ENCODE measurements around the gene RAB37. TPM values are rescaled to one million over a fixed set of nuclear protein-coding genes. Genes with fewer than 3 reads are reported as not detected.

Gene RAB37
- total RNA-seq, 1 experiment from 2014 or later: 1.5 TPM

DNA sequence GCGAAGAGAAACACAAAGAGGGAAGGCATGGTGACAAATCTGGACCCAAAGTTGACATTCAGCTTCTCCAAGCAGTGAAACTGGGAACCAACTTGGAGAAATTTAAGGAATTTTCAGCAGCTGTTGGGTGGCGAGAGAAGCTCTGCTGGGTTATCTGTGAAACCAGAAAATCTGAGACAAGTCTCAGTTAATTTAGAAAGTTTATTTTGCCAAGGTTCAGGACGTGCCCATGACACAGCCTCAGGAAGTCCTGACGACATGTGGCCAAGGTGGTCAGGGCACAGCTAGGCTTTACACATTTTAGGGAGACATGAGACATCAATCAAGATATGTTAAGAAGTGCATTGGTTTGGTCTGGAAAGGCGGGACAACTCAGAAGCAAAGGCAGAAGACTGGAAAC, 13.2 kb upstream of the RAB37 start:
- no peaks in the 10 kb centered on the region for H3K4me1 ChIP-seq (ENCODE audit: control insufficient read depth, insufficient read depth, low read length)
- ATAC-seq (no peak), DNase-seq (ENCODE audit: low read depth, low spot score) (no peak)
- BruUV-seq (replicated peaks): no TSS peak
- POLR2A ChIA-PET: no interaction called here
- H3K4me3 ChIP-seq (ENCODE audit: low read depth in 2 of 2, low read length in 2 of 2): no peak overlapping the region
- H3K27ac ChIP-seq (ENCODE audit: low read length): no peak overlapping the region
- H3K36me3 ChIP-seq (ENCODE audit: control insufficient read depth, insufficient read depth, low read length): no peaks in the 10 kb centered on the region
- no peaks in the 10 kb centered on the region for H3K9me3 ChIP-seq (ENCODE audit: control insufficient read depth, insufficient read depth, low read depth, low read length)
- H3K27me3 ChIP-seq (ENCODE audit: control insufficient read depth, insufficient read depth, low read length): no peaks in the 10 kb centered on the region
- TF ChIP-seq, protein P1, sequence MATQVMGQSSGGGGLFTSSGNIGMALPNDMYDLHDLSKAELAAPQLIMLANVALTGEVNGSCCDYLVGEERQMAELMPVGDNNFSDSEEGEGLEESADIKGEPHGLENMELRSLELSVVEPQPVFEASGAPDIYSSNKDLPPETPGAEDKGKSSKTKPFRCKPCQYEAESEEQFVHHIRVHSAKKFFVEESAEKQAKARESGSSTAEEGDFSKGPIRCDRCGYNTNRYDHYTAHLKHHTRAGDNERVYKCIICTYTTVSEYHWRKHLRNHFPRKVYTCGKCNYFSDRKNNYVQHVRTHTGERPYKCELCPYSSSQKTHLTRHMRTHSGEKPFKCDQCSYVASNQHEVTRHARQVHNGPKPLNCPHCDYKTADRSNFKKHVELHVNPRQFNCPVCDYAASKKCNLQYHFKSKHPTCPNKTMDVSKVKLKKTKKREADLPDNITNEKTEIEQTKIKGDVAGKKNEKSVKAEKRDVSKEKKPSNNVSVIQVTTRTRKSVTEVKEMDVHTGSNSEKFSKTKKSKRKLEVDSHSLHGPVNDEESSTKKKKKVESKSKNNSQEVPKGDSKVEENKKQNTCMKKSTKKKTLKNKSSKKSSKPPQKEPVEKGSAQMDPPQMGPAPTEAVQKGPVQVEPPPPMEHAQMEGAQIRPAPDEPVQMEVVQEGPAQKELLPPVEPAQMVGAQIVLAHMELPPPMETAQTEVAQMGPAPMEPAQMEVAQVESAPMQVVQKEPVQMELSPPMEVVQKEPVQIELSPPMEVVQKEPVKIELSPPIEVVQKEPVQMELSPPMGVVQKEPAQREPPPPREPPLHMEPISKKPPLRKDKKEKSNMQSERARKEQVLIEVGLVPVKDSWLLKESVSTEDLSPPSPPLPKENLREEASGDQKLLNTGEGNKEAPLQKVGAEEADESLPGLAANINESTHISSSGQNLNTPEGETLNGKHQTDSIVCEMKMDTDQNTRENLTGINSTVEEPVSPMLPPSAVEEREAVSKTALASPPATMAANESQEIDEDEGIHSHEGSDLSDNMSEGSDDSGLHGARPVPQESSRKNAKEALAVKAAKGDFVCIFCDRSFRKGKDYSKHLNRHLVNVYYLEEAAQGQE (IDR thresholded peaks at IDR 0.05; ENCODE audit: insufficient read depth in 1 of 2, low read depth in 2 of 2, low read length in 1 of 2): no peak
- no peak for TF ChIP-seq SIN3A (IDR thresholded peaks at IDR 0.05; ENCODE audit: borderline replicate concordance, insufficient read depth, low read depth, low read length)
- TF ChIP-seq, protein P2, sequence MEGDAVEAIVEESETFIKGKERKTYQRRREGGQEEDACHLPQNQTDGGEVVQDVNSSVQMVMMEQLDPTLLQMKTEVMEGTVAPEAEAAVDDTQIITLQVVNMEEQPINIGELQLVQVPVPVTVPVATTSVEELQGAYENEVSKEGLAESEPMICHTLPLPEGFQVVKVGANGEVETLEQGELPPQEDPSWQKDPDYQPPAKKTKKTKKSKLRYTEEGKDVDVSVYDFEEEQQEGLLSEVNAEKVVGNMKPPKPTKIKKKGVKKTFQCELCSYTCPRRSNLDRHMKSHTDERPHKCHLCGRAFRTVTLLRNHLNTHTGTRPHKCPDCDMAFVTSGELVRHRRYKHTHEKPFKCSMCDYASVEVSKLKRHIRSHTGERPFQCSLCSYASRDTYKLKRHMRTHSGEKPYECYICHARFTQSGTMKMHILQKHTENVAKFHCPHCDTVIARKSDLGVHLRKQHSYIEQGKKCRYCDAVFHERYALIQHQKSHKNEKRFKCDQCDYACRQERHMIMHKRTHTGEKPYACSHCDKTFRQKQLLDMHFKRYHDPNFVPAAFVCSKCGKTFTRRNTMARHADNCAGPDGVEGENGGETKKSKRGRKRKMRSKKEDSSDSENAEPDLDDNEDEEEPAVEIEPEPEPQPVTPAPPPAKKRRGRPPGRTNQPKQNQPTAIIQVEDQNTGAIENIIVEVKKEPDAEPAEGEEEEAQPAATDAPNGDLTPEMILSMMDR (IDR thresholded peaks at IDR 0.05): no peak
- TF ChIP-seq TCF7L2 (IDR thresholded peaks at IDR 0.05; ENCODE audit: low read depth, low read length): no peak
- no peak for TF ChIP-seq POLR2AphosphoS5 (IDR thresholded peaks at IDR 0.05; ENCODE audit: low read depth, low read length)
- intact Hi-C loops (cut with micrococcal nuclease; ENCODE audit: unreplicated experiment): no loop called here
- CTCF ChIA-PET: interaction anchor here (0.6 kb wide), 1 partner anchor 404 kb away, joined by 4 read pairs; no protein-coding TSS in a partner anchor
- in situ Hi-C loops (cut with HindIII; ENCODE audit: low pct_unique_long_range_greater_than_20kb, low sequenced_read_pairs): no loop called here

DNA sequence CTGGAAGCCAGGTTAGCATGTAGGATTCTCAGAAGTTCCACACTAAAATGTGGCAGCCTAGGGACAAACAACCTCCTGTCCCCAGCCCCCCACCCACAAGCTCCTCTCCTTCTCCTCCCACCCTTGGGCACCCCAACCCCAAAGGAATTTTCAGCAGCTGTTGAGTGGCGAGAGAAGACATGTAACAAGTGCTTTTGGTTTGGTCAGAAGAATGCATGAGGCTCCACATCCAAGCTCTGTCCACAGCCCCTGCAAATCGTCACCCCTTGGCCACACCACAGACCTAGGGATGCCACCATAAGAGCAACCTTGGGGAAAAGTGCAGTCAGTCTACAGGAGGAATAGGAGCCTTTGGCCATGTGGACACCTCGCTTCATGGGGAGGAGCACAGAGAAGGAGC, 11.9 kb upstream of the RAB37 start:
- ChIA-PET CTCF (no interaction called here), POLR2A (no interaction called here)
- BruUV-seq (replicated peaks): no TSS peak
- TF ChIP-seq, protein P1 (IDR thresholded peaks at IDR 0.05; ENCODE audit: insufficient read depth in 1 of 2, low read depth in 2 of 2, low read length in 1 of 2): no peak
- no peak for TF ChIP-seq TCF7L2 (IDR thresholded peaks at IDR 0.05; ENCODE audit: low read depth, low read length)
- TF ChIP-seq, protein P2 (IDR thresholded peaks at IDR 0.05): no peak
- no peak for TF ChIP-seq SIN3A (IDR thresholded peaks at IDR 0.05; ENCODE audit: borderline replicate concordance, insufficient read depth, low read depth, low read length)
- TF ChIP-seq POLR2AphosphoS5 (IDR thresholded peaks at IDR 0.05; ENCODE audit: low read depth, low read length): no peak
- Histone ChIP-seq H3K9me3 (ENCODE audit: control insufficient read depth, insufficient read depth, low read depth, low read length) (no peaks in the 10 kb centered on the region), H3K4me1 (ENCODE audit: control insufficient read depth, insufficient read depth, low read length) (no peaks in the 10 kb centered on the region), H3K4me3 (ENCODE audit: low read depth in 2 of 2, low read length in 2 of 2) (no peak overlapping the region), H3K27me3 (ENCODE audit: control insufficient read depth, insufficient read depth, low read length) (no peaks in the 10 kb centered on the region), H3K36me3 (ENCODE audit: control insufficient read depth, insufficient read depth, low read length) (no peaks in the 10 kb centered on the region), H3K27ac (ENCODE audit: low read length) (no peak overlapping the region)
- intact Hi-C loops (cut with micrococcal nuclease; ENCODE audit: unreplicated experiment): no loop called here
- ATAC-seq (no peak), DNase-seq (ENCODE audit: low read depth, low spot score) (no peak)
- in situ Hi-C loops (cut with HindIII; ENCODE audit: low pct_unique_long_range_greater_than_20kb, low sequenced_read_pairs): no loop called here
